ENCODE results near the gene JSRP1.

JSRP1 gene

DNA sequence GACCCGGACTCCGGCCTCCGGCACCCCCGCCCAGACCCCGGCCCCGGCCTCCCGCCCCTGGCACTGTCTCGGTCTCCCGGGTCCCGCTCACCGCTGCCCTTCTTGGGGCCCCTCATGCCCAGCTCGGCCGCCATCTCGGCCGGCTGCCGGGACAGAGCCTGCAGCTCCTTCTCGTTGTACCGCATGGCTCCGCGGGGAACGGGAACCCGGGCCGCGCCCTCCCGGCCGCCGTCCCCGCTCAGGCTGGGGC, 20.2 kb downstream of the JSRP1 start:
- in situ Hi-C loops (cut with HindIII; ENCODE audit: low sequenced_read_pairs) = loop anchor here (5.0 kb wide), 1 partner anchor 36 kb away; no protein-coding TSS in a partner anchor

DNA sequence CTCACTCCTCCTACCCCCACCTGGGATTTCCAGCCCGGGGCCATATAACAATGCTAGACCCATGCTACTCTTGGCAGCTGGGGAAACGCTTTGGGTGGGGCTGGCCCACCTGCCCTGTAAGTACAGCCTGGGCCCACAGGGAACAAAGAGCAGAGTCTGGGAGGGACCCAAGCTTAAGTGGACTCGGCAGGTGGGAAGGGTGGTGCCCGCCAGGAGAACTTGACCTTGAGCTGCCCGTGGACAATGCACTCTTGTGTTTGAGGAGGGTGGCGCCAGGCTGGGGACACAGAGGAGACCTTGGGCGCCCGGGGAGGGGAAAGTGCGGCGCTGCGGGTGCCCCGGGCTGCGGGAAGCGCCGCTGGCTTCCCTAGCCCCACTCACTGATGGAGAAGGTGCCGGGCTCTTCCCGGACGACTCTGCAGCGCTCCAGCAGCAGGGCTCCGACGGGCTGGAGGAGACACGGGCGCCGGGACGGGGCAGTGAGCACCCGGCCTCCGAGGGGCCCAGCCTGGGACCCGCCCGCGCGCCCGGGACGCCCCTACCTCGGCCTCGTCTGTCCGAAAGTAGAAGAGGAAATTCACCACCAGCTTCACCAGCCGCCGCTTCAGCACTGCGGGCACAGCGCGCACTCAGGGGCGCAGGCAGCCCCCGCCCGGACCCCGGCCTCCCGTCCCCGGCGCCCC, 20.7 kb downstream of the JSRP1 start:
- in situ Hi-C loops (cut with HindIII; ENCODE audit: low sequenced_read_pairs) = loop anchor here (5.0 kb wide), 1 partner anchor 37 kb away; no protein-coding TSS in a partner anchor

DNA sequence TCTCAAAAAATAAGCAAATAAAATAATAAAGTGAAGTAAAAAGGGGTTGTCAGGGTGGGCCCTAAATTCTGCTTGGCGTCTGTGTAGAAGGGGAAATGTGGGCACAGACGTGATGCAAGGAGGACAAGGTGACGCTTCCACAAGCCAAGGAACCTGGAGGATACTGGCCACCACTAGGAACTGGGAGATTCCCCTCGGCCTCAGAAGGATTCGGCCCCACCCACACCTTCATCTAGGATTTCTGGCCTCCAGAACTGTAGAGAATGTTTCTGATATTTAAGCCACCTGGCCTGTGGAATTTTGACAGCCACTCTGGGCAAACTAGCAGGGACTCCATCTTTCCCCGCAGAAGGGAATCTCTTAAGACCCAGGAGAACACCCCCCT, 21.2 kb downstream of the JSRP1 start:
- in situ Hi-C loops (cut with HindIII; ENCODE audit: low sequenced_read_pairs) = loop anchor here (5.0 kb wide), 1 partner anchor 37 kb away; no protein-coding TSS in a partner anchor

DNA sequence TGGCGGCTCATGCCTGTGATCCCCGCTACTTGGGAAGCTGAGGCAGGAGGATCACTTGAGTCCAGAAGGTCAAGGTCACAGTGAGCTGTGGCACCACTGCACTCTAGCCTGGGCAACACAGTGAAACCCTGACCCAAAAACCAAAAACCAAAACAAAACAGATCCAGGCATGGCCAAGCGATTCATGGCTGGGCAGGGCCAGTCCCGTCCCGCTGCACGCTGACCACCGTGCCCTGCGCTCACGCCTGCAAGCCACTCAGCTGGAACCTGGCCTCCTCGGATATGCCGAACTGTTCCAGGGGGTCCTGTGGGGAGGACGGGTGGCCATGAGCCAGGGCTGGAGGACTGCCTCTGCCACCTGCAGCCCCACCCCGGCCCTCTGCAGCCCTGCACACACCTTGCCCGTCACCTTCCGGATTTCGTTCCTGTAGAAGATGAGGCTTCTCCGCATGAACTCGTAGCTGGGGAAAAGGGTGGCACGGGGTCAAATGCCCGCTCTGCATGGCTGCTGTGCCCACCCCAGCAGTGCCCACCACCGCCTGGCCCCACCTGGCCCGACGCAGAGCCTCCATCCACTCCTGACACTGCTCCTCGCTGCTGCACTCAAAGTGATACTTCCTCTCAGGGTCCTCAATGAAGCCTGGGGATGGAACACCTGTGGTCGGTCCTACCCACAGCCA, 22.5 kb downstream of the JSRP1 start:
- in situ Hi-C loops (cut with HindIII; ENCODE audit: low sequenced_read_pairs) = no loop called here

DNA sequence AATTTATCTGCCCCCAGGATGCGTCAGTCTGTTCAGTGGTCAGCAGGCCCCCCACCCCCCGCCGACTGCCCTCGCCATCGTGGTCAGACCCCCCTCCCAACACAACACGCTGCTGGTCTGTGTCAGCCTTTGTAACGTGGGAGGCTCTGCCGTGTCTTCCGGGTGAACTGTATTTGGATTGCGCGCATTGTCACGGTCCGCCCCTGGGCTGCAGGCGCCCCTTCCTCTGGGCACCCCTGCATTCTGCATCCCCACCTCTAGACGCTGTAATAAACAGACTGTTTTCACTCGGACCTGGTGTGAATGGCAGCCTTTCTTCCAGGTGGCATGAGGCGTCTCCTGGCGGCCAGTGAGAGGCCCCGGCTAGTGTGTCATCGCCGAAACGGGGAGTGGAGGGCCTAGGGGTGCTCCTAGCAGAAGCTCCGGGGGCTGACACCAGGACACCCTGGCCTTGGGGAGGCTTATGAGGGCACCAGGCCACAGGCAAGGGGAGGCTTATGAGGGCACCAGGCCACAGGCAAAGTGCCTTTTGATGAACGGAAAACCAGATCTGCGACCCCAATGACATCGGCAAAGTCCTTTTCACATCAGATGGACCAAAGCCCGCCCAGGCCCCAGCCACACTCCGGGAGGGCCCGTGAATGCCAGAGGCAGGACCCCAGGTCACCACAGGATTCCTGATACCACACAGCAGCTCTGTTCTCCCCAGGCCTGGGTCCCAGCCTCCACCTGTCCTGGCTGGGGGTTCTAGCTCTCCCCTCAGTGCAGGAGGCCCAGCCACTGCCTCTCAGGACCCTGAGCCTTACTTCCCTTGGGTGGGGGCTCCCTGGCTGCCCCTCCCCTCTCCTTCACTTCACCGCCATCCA, 23.7 kb downstream of the JSRP1 start:
- in situ Hi-C loops (cut with HindIII; ENCODE audit: low sequenced_read_pairs) = no loop called here

DNA sequence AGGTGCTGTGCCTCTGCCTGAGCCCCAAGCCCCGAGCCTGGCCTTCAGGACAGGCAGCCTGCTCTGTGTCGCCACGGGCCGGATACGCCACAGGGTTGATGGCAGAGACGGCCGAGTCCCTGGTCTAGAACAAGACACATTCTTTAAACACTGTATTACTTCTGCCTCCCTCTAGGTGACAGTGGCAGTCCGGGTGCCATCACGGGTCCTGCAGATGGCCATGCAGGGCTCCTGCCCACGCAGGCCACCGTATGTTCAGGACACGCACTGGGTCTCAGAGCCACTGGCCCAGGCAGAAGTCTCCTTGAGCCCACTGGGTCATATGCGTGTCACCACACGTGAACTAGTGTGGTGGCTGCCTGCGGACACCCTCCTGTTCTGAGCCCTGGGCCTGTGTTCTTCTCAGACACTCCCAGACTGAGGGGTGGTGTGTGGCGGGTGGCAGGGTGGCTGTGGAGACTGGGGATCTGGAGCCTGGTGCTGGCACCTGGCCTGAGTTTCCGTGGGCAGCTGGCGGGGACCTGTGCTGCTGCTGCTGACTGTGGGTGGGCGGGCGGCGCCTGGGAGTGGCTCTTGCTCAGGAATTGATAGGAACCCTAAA, 24.5 kb downstream of the JSRP1 start:
- in situ Hi-C loops (cut with HindIII; ENCODE audit: low sequenced_read_pairs) = no loop called here

DNA sequence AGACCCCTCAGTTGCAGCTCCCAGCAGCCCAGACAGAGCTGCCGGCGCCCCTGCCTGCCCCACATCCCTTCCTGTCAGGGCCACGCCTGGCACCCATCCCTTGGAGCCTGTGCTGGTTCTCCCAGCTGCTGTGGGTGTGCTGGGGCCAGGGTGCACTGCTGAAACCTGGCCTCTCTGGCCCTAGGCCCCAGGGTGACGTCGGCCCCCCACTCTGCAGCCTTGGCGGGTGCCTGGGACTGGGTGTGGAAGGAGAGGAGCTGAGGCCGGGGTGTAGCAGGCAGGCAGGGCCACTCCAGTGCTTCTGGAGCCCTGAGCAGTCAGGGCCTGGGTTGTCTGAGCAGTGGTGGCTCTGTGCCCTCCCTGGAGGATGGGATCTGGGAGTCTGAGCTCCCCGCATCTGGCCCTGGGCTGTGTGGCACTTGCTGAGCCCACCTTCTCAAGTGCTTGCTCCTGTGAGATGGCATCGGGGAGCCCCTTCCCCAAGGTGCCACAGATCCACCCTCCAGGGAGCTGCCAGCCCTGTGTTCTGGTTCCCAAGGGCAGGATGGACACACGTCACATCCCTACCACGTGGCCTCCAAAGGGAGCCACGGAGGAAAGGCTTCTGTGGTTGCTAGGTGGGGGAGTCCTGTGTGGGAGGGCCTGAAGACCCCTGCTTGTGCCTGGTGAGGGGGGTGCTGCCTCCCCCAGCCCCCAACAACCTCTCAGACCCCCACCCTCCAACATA, 25.2 kb downstream of the JSRP1 start:
- in situ Hi-C loops (cut with HindIII; ENCODE audit: low sequenced_read_pairs) = no loop called here

DNA sequence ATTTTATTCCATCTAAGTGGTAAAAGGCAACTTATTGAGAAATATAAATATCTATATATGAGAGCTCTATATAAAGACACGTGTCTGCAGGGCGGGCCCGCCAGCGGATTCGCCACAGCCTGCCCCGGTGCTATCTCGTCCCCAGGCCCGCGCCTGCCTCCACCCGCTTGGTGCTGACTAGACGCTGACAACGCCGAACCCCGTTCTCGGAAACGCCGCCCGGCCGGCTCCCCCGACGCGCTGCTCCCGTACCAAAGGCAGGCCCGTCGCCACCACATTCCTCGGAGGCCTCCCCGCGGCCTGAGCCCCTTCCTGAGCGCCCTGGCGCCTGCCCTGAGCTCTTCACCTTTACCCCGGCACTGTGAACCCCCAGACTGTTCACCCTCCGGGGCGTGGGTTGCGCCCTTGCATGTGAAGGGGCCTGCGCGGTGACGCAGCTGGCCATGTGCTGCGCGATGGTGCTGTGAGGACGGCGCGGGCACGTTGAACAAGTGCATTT, 26.1 kb downstream of the JSRP1 start:
- in situ Hi-C loops (cut with HindIII; ENCODE audit: low sequenced_read_pairs) = no loop called here

DNA sequence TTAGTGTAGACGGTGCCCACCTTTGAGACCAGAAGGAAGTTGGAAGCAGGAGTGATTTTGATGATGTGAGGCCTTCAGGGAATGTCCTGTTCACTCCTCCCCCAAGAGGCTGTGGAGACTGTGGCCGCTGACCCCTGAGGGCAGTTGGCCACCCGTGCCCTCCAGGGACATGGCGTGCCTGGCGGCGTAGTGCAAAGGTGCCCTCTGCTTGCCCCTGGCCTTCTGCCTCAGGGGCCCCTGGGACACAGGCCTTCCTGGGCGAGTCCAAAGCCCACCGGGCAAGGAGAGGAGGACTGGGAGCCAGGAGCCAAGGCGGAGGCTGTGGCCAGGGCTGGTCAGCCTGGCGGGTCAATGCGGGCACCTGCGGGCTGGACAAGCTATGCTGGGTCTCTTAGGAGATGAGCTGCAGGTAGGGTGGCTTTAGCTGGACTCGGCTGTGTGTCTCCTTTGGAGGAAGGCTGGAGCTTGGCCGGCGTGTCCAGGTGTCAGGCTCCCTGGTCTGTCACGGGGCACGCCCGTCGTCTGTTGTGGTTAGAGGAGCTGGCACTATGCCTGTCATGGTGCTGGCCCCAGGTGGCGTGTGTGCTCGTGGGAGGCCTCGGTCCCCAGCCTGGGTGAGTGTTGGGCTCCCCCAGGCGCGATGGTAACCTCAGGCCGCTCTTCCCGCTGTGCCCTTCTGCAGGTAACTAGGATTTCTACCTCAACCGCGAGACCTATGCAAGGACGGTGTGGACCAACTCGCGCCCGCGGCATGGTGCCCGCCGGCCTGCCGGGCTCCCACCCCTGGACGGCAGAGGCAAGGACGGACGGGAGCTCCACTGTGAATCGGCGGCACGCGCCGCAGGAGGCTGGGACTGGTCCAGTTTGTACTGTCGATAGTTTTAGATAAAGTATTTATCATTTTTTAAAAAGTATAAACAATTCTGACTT, 26.8 kb downstream of the JSRP1 start:
- in situ Hi-C loops (cut with HindIII; ENCODE audit: low sequenced_read_pairs) = loop anchor here (5.0 to 10.0 kb wide), 2 partner anchors 112 to 235 kb away; no protein-coding TSS in a partner anchor

DNA sequence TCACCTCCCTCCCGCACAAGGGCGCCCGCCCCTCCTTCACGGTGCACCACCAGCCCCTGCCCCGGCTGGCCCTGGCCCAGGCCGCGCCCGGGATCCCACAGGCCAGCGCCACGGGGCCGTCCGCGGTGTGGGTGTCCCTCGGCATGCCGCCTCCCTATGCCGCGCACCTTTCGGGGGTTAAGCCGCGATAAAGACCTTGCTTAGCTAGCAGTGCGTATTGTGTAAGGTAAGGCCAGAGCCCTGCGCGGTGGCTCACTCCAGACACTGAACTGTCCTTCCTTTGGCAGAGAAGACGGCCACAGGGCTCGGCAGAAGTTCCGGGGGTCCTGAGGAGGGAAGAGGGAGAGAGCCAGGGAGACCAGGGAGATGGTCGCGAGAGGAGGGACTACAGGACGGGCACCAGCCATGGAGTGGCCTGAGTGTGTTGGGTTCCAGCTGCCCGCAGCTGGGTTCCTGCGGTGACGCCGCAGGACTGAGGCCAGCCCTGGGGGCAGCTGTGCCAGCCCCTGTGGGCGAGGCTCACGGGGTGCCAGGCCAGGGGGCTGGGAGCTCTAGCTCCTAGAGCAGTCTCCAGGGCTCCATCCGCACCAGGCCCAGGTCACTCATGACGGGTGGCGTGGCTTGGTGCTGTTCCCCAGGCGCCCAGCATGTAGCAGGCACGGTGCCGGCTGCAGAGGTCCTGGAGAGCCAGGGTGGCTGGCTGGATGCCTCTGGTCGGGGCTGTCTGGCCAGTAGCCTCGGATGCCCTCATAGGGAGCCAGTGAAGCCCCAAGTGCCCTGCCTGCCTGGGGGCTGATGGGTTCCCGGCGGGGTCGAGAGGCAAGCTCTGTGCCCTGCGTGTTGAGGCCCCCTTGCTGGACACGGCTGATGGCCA, 27.8 kb downstream of the JSRP1 start:
- in situ Hi-C loops (cut with HindIII; ENCODE audit: low sequenced_read_pairs) = loop anchor here (5.0 to 10.0 kb wide), 2 partner anchors 111 to 234 kb away; no protein-coding TSS in a partner anchor

DNA sequence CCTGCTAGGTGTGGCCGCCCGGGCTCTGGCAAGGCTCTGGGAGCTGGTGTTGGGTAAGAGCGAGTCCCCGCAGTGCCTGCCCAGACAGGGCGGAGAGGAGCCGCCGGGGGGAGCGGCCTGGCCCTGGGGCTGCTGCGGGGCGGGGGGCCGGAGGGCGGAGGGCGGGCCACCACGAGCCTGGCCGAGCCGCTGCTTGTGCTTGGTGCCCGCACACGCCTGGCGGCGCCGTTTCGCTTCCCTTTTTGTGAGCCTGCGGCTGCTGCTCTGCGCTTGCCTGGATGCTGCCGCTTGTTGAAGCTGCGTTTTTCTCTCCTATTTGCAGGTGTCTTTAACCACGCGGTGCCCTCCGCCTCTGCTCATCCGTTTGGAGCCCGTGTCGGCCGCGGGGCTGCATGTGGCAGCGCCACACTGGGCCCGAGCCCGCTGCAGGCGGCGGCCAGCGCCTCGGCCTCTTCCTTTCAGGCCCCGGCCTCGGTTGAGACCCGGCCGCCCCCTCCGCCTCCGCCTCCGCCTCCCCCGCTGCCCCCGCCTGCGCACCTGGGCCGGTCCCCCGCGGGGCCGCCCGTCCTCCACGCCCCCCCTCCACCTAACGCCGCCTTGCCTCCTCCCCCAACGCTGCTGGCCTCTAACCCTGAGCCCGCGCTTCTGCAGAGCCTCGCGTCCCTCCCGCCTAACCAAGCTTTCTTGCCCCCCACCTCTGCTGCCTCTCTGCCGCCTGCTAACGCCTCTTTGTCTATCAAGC, 28.6 kb downstream of the JSRP1 start:
- in situ Hi-C loops (cut with HindIII; ENCODE audit: low sequenced_read_pairs) = loop anchor here (5.0 to 10.0 kb wide), 2 partner anchors 110 to 233 kb away; no protein-coding TSS in a partner anchor

DNA sequence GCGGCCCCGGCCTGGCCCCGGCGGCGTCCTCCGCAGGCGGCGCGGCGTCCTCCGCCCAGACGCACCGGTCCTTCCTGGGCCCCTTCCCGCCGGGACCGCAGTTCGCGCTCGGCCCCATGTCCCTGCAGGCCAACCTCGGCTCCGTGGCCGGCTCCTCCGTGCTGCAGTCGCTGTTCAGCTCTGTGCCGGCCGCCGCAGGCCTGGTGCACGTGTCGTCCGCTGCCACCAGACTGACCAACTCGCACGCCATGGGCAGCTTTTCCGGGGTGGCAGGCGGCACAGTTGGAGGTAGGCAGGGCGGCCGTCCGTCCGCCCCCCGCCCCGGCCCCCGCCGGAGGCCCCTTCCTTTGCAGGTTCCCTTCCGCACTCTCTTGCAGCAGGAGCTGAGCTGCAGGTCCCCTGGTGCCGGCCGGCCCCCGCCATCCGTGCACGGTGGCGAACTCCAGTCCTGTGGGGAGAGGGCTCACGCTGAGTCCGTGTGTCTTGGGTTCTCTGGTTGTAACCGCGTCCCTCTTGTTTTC, 29.3 kb downstream of the JSRP1 start:
- in situ Hi-C loops (cut with HindIII; ENCODE audit: low sequenced_read_pairs) = loop anchor here (5.0 to 10.0 kb wide), 2 partner anchors 110 to 232 kb away; no protein-coding TSS in a partner anchor

DNA sequence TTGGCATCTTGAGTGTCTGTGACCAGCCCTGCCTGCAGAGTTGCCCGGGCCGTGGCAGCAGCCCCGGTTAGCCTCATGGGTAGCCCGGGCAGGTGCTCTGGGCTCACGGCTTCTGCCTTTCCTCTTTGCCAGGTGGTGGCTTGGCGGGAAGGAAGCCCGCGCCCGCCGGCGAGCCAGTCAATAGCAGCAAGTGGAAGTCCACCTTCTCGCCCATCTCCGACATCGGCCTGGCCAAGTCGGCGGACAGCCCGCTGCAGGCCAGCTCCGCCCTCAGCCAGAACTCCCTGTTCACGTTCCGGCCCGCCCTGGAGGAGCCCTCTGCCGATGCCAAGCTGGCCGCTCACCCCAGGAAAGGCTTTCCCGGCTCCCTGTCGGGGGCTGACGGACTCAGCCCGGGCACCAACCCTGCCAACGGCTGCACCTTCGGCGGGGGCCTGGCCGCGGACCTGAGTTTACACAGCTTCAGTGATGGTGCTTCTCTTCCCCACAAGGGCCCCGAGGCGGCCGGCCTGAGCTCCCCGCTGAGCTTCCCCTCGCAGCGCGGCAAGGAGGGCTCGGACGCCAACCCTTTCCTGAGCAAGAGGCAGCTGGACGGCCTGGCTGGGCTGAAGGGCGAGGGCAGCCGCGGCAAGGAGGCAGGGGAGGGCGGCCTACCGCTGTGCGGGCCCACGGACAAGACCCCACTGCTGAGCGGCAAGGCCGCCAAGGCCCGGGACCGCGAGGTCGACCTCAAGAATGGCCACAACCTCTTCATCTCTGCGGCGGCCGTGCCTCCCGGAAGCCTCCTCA, 30.0 kb downstream of the JSRP1 start:
- in situ Hi-C loops (cut with HindIII; ENCODE audit: low sequenced_read_pairs) = loop anchor here (5.0 to 10.0 kb wide), 2 partner anchors 109 to 231 kb away; no protein-coding TSS in a partner anchor

DNA sequence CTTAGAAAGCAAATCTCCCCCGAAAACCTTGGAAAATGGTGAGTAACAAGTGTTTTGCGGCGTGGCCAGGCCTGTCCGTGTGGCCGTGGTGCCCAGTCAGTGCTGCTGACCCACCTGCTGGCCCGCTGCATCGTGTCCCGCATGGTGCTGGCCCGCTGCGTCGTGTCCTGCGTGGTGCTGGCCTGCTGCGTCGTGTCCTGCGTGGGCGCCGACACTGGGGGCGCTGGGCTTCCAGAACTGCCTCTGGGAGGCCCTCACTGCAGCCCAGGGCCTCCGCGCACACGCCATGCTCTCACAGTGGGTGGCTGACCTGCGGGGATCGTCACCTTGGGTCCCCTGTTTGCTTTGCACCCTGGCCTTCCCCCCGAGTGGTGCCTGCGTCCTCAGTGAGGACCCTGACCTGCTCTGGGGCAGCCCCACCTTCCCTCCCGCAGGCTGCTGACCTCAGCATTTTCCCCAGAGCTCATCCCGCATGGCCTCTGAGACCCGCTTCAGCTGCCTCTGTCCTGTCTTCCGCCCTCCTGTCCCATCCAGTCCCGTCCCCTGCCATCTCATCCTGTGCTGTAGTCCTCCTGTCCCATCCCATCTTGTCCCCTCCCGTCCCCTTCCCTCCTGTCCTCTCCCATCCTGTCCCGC, 30.7 kb downstream of the JSRP1 start:
- in situ Hi-C loops (cut with HindIII; ENCODE audit: low sequenced_read_pairs) = loop anchor here (5.0 to 10.0 kb wide), 2 partner anchors 108 to 231 kb away; no protein-coding TSS in a partner anchor

DNA sequence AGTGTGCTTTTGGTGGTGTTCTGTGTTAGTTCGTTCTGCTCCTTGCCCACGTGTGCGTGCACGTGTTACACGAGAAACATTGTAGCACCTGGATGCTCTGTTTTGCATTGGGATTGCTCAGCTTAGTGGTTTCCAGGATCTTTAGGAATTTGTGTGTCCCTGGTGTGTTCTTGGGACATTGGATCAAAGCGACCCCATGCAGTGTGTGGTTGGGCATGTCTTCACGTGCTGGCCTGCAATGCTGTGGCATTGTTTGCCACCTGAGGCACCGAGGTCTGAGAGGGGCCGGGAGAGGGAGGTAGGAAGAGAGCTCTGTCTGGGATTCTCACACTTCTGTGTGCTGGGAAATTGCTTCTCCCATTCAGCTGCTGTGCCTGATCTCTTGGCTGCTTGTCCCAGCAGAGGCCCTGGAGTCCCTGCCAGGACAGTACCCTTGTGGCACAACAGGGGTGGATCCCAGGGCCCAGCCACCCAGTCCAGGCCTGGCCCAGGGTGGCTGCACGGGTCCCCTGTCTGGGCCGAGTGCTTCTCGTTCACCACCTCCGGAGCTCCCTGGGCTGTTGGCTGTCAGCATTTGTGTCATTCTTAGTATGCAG, 31.4 kb downstream of the JSRP1 start:
- in situ Hi-C loops (cut with HindIII; ENCODE audit: low sequenced_read_pairs) = loop anchor here (5.0 to 10.0 kb wide), 2 partner anchors 108 to 230 kb away; no protein-coding TSS in a partner anchor

All from endothelial cell of hepatic sinusoid (primary cell).